SK-N-MC (cell line): Measurements from ENCODE around the gene SCN1B.

ENCODE experiments used
- EZH2 ChIP-seq: fragments of 200-600 bp; sonication (generic); IDR thresholded peaks from one replicate; pipeline ENCODE4 v1.6.1; 2017; ENCODE audit warnings: antibody characterized with exemption
- POLR2AphosphoS5 ChIP-seq: IDR thresholded peaks from 2 replicates; pipeline ENCODE4 v1.6.1; 2012; ENCODE audit warnings: mild to moderate bottlenecking, low read depth, low read length, borderline replicate concordance

DNA sequence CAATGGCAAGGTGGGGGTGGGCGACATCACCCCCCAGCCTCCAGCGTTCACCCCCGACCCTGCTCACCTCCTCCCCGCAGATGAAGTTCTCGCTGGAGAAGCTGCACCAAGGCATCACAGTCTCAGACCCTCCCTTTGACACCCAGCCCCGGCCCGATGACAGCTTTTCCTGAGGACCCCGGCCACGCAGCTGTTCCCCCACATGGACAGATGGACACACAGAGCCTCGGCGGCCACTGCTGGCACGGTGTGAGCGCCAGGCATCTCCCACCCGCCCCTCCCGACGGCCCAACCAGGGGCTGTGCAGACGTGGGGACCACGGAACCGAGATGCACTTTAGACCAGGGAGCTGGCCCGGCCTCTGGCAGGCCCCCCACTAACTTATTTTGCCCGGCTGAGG, 4.3 kb upstream of the SCN1B start:
- TF ChIP-seq POLR2AphosphoS5: no peak
- TF ChIP-seq EZH2: no peak
